ENCODE data around the gene NAT14.

GRCh38 chr19:55483706-55484592 lies 1.0 kb upstream of the NAT14 start:
- TF ChIP-seq ZNF274 (IDR thresholded peaks at IDR 0.05; ENCODE audit: low read depth, low read length) (no peak), CTCF (IDR thresholded peaks at IDR 0.05 in 2 of 3, conservative IDR thresholded peaks at IDR 0.05 in 1 of 3; ENCODE audit: borderline replicate concordance in 1 of 3, insufficient read depth in 1 of 3, low read depth in 2 of 3, low read length in 2 of 3) (no peak), CEBPB (IDR thresholded peaks at IDR 0.05; ENCODE audit: low read depth) (no peak), EZH2 (IDR thresholded peaks at IDR 0.05) (no peak), ATF3 (IDR thresholded peaks at IDR 0.05) (no peak), MAX (IDR thresholded peaks at IDR 0.05) (no peak), REST (IDR thresholded peaks at IDR 0.05; ENCODE audit: low read depth) (no peak), TCF7L2 (IDR thresholded peaks at IDR 0.05; ENCODE audit: borderline replicate concordance, extremely low read depth, insufficient read depth, insufficient read length) (no peak)
